Thyroid gland (tissue), 4 donors: ENCODE measurements around the gene ACP2. TPM values are rescaled to one million over a fixed set of nuclear protein-coding genes. Genes with fewer than 3 reads are reported as not detected.

Experiments
- DNase-seq, 2 donors: peaks; one replicate each; pipeline ENCODE4 v3.0.0-alpha.2; 2019
- H3K27ac ChIP-seq, 3 donors: fragments of 200-600 bp; sonication (generic); 1 replicate in 2 of 3; 2 replicates in 1 of 3; pipeline ENCODE4 v1.5.1; 2016 to 2019; ENCODE audit warnings: mild to moderate bottlenecking in 1 of 3, moderate library complexity in 1 of 3
- H3K27me3 ChIP-seq: fragments of 200-600 bp; sonication (generic); one replicate; pipeline ENCODE4 v1.5.1; 2019
- H3K36me3 ChIP-seq, 2 donors: fragments of 200-600 bp; sonication (generic); one replicate each; pipeline ENCODE4 v1.5.1; 2016 to 2019
- H3K4me1 ChIP-seq, 2 donors: fragments of 200-600 bp; sonication (generic); one replicate each; pipeline ENCODE4 v1.5.1; 2017 to 2019
- H3K4me3 ChIP-seq, 3 donors: fragments of 200-600 bp; sonication (generic); replicated peaks in 1 of 3; 1 replicate in 2 of 3; 2 replicates in 1 of 3; pipeline ENCODE4 v1.5.1; 2016; ENCODE audit warnings: mild to moderate bottlenecking in 1 of 3
- H3K9me3 ChIP-seq: fragments of 200-600 bp; sonication (generic); one replicate; pipeline ENCODE4 v1.5.1; 2017
- CTCF ChIP-seq, 6 experiments: fragments of 200-600 bp in 3 of 6; fragments of 450-650 bp in 3 of 6; sonication (generic) in 3 of 6; IDR thresholded peaks; one replicate each; pipeline ENCODE4 v1.5.1; 2016 to 2019; ENCODE audit warnings: antibody characterized with exemption in 6 of 6, mild to moderate bottlenecking in 2 of 6, inconsistent platforms in 1 of 6, moderate library complexity in 1 of 6
- POLR2A ChIP-seq, 2 donors: fragments of 450-650 bp; IDR thresholded peaks; one replicate each; pipeline ENCODE4 v1.6.1; 2017; ENCODE audit warnings: antibody characterized with exemption in 2 of 2, mild to moderate bottlenecking in 2 of 2, moderate library complexity in 1 of 2
- WGBS, 2 donors: methylation state at CpG; one replicate each; pipeline ENCODE4 v1.1.5; 2017; 5-methylcytosine and 5-hydroxymethylcytosine counted together
- intact Hi-C: fragments of 100-400 bp; cut with DNase I; formaldehyde crosslinking; loops from one replicate; pipeline ENCODE4 v1.15.1; 2023
- total RNA-seq, 4 donors: library from RNA; depleted of rRNA; stranded (reverse); fragments of >200 nt; gene quantifications; one replicate each; pipeline ENCODE4 v1.2.3, GENCODE V29; 2016

ACP2 gene
- total RNA-seq, 4 donors from 2014 or later, result 32.4 to 98.5 (median 73.3) TPM

- H3K27ac ChIP-seq, result no peak overlapping the region
- TF ChIP-seq POLR2A (IDR thresholded peaks at IDR 0.05), result no peak
- no peak for TF ChIP-seq CTCF (IDR thresholded peaks at IDR 0.05)
- H3K4me1 ChIP-seq, result no peaks in the 10 kb centered on the region
- H3K36me3 ChIP-seq, result peaks cover 58 to 64% of the 10 kb centered on the region in 2 donors
- intact Hi-C loops, result no loop called here
- H3K9me3 ChIP-seq, result no peaks in the 10 kb centered on the region
- WGBS, 2 donors, result 87 to 91% methylated on average over 3 of the region's 3 CpGs
- H3K27me3 ChIP-seq, result no peaks in the 10 kb centered on the region
- no peak overlapping the region for H3K4me3 ChIP-seq
- DNase-seq, result no peak
These were observed 6.7 kb downstream of the ACP2 start for GRCh38 chr11:47241841-47242301.

DNA sequence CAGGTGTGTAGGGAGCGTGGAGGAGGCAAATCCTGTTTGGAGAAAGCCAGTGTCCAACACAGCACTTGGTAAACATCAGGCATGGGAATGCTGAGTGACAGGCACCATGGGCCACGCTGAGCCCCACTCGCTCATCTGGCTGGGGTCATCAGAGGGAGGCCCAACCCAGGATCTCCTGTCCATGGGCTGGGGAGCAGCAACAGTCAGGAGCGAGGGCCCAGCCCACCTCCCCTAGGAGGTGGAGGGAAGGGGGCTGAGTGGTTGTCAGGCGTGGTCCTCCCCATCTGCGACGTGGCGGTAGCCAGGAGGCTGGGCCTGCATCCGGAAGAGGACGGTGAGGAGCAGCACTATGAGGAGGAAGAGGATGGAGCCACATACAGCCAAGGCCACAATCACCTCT, 8.8 kb downstream of the ACP2 start:
- no peak overlapping the region for H3K4me3 ChIP-seq
- H3K36me3 ChIP-seq, result peaks cover 50 to 56% of the 10 kb centered on the region in 2 donors
- TF ChIP-seq POLR2A (IDR thresholded peaks at IDR 0.05), result no peak
- TF ChIP-seq CTCF (IDR thresholded peaks at IDR 0.05), result no peak
- H3K27me3 ChIP-seq, result no peaks in the 10 kb centered on the region
- WGBS, 2 donors, result 94 to 95% methylated on average over 10 of the region's 10 CpGs
- peaks cover 0 to under 1% of the 10 kb centered on the region in 2 donors for H3K4me1 ChIP-seq
- H3K27ac ChIP-seq, result no peak overlapping the region
- intact Hi-C loops, result no loop called here
- H3K9me3 ChIP-seq, result no peaks in the 10 kb centered on the region
- no peak for DNase-seq

- no peaks in the 10 kb centered on the region for H3K27me3 ChIP-seq
- no peaks in the 10 kb centered on the region for H3K9me3 ChIP-seq
- intact Hi-C loops, result no loop called here
- H3K4me1 ChIP-seq, result peaks cover 0 to 7% of the 10 kb centered on the region in 2 donors
- no peak for TF ChIP-seq CTCF (IDR thresholded peaks at IDR 0.05)
- TF ChIP-seq POLR2A (IDR thresholded peaks at IDR 0.05), result no peak
- no peak overlapping the region for H3K27ac ChIP-seq
- DNase-seq, result no peak
- 85 to 89% methylated on average over 5 of the region's 5 CpGs for WGBS, 2 donors
- no peak overlapping the region for H3K4me3 ChIP-seq
- peaks cover 22 to 24% of the 10 kb centered on the region in 2 donors for H3K36me3 ChIP-seq
These were observed 12.1 kb downstream of the ACP2 start for GRCh38 chr11:47236482-47236881.

DNA sequence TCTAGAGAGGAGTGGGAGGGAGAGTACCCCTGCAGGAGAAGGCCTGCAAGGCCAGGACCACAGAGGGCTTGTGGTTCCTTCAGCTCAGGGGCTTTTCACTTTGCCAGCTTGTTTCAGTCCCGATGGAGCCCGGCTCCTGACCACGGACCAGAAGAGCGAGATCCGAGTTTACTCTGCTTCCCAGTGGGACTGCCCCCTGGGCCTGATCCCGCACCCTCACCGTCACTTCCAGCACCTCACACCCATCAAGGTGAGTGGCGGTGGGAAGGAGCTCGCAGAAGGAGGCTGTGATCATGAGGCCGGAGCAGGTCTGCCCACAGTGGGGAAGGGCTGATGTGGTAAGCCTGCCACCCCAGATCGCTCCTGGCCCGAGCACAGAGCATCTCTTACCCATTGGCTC, 13.5 kb downstream of the ACP2 start:
- no peak for TF ChIP-seq CTCF (IDR thresholded peaks at IDR 0.05)
- TF ChIP-seq POLR2A (IDR thresholded peaks at IDR 0.05), result no peak
- no peak overlapping the region for H3K27ac ChIP-seq
- no peaks in the 10 kb centered on the region for H3K9me3 ChIP-seq
- H3K4me1 ChIP-seq, result peaks cover 0 to 7% of the 10 kb centered on the region in 2 donors
- H3K4me3 ChIP-seq, result no peak overlapping the region
- intact Hi-C loops, result no loop called here
- no peak for DNase-seq
- no peaks in the 10 kb centered on the region for H3K27me3 ChIP-seq
- 92 to 93% methylated on average over 12 of the region's 12 CpGs for WGBS, 2 donors
- peaks cover 13 to 14% of the 10 kb centered on the region in 2 donors for H3K36me3 ChIP-seq

- Histone ChIP-seq H3K27ac (peak overlapping the region in 1 of 3 donors; percentile 51), H3K36me3 (peaks cover 9% of the 10 kb centered on the region in 2 donors), H3K4me1 (peaks cover 0 to 7% of the 10 kb centered on the region in 2 donors), H3K27me3 (no peaks in the 10 kb centered on the region), H3K4me3 (no peak overlapping the region), H3K9me3 (no peaks in the 10 kb centered on the region)
- peak; percentile 78 to 84 for DNase-seq
- TF ChIP-seq CTCF (IDR thresholded peaks at IDR 0.05) (no peak), POLR2A (IDR thresholded peaks at IDR 0.05) (peak in 1 of 2 donors; percentile 14)
- intact Hi-C loops, result no loop called here
- 32 to 46% methylated on average over 11 to 12 of the region's 12 CpGs for WGBS, 2 donors
These were observed 13.9 kb downstream of the ACP2 start for GRCh38 chr11:47234669-47235100.
